Kidney epithelial cell (primary cell): ENCODE data around the gene STC2. TPM values are rescaled to one million over a fixed set of nuclear protein-coding genes. Genes with fewer than 3 reads are reported as not detected.

Source experiments
- DNase-seq: peaks from one replicate; pipeline ENCODE4 v3.0.0-alpha.2; 2010; ENCODE audit warnings: low read depth
- H3K27me3 ChIP-seq: 2 replicates; pipeline ENCODE4 v1.6.0; 2011; ENCODE audit warnings: low read length; ENCODE audit not compliant: control insufficient read depth, insufficient read depth
- H3K36me3 ChIP-seq: 2 replicates; pipeline ENCODE4 v1.5.1; 2011; ENCODE audit warnings: low read length; ENCODE audit not compliant: control insufficient read depth, insufficient read depth
- H3K4me3 ChIP-seq: 2 replicates; pipeline ENCODE4 v1.5.1; 2011; ENCODE audit warnings: low read depth, mild to moderate bottlenecking, control low read depth, low read length
- total RNA-seq: library from RNA; depleted of rRNA; stranded (reverse); fragments of >200 nt; gene quantifications from 2 replicates; pipeline ENCODE4 v1.2.3, GENCODE V29; 2015
- TF ChIP-seq, protein P1 (sequence below): IDR thresholded peaks from 2 replicates; pipeline ENCODE4 v1.5.1; 2011; ENCODE audit warnings: mild to moderate bottlenecking, moderate library complexity, low read length, control low read depth, inconsistent platforms; ENCODE audit not compliant: insufficient read depth, poor library complexity, severe bottlenecking

The STC2 gene
- total RNA-seq, 1 donor from 2014 or later: 219 TPM

DNA sequence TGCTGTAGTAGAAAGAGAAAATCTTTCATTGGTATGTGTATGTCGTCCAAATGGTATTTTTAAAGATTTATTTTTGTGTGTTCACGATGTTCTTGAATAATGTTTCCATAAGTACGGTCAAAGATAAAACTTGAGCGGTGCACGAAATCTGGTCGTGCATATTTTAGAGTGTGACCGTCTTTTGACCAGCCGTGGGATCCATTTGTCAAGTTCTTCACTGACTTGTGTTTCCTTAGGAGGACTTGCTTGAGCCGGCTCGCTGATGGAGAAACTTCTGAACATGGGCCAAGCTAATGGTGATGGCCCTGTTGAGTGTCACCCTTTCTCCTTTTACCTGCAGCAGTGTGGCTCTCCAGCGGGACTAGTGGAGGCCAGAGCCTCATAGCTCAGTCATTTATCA, 11.1 kb upstream of the STC2 start:
- TF ChIP-seq, protein P1, sequence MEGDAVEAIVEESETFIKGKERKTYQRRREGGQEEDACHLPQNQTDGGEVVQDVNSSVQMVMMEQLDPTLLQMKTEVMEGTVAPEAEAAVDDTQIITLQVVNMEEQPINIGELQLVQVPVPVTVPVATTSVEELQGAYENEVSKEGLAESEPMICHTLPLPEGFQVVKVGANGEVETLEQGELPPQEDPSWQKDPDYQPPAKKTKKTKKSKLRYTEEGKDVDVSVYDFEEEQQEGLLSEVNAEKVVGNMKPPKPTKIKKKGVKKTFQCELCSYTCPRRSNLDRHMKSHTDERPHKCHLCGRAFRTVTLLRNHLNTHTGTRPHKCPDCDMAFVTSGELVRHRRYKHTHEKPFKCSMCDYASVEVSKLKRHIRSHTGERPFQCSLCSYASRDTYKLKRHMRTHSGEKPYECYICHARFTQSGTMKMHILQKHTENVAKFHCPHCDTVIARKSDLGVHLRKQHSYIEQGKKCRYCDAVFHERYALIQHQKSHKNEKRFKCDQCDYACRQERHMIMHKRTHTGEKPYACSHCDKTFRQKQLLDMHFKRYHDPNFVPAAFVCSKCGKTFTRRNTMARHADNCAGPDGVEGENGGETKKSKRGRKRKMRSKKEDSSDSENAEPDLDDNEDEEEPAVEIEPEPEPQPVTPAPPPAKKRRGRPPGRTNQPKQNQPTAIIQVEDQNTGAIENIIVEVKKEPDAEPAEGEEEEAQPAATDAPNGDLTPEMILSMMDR: no peak
- H3K27me3 ChIP-seq: no peaks in the 10 kb centered on the region
- no peak for DNase-seq
- H3K36me3 ChIP-seq: no peaks in the 10 kb centered on the region
- H3K4me3 ChIP-seq: no peak overlapping the region

DNA sequence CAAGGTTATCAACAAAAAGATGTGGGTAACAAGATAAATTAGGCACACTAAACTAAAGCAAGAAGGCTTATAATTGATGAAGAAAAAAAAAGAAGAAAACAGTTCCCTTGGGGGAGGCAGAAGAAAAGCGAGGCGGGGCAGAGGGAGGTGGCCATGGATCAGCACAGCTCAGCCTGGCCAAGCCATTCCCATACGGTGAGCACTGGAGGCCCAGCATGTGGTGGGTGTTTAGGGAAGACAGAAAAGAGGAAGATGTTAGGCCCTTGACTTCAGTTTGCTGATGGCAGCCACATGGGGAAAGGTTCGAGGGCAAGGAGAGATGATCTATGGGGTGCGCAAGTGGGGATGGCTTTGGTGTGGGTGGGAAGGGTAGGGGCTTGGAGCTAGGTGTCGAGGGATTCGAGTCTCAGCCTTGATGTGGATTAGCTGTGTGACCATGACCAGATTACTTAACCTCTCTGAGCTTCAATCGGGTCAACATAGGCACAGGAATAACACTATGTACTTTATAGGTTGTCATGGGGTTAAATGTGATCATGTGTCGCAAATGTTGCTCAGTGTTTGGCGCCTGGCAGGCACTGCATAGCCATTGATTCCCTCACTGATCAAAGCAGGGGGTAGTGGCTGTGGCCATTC, 10.3 kb upstream of the STC2 start:
- DNase-seq: no peak
- no peaks in the 10 kb centered on the region for H3K36me3 ChIP-seq
- no peaks in the 10 kb centered on the region for H3K27me3 ChIP-seq
- H3K4me3 ChIP-seq: no peak overlapping the region
- TF ChIP-seq, protein P1: no peak

DNA sequence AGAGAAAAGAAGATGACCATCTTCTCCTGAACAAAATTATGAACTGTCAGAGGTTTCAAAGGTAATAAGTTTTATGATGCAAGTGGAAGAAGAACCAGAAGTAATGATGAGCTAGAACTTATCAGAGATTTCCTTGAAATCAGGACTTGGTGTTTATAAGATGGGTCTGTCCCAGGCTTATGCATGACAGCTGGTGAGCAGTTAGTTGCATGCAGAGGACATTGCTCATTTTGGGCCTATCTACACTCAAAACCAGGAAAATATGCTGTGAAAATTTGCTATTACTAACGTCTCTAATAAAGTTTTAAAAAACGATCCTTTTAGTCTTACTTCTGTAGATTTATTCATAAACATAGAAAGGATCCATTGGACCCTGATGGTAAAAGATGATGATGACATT, 6.6 kb upstream of the STC2 start:
- TF ChIP-seq, protein P1: no peak

DNA sequence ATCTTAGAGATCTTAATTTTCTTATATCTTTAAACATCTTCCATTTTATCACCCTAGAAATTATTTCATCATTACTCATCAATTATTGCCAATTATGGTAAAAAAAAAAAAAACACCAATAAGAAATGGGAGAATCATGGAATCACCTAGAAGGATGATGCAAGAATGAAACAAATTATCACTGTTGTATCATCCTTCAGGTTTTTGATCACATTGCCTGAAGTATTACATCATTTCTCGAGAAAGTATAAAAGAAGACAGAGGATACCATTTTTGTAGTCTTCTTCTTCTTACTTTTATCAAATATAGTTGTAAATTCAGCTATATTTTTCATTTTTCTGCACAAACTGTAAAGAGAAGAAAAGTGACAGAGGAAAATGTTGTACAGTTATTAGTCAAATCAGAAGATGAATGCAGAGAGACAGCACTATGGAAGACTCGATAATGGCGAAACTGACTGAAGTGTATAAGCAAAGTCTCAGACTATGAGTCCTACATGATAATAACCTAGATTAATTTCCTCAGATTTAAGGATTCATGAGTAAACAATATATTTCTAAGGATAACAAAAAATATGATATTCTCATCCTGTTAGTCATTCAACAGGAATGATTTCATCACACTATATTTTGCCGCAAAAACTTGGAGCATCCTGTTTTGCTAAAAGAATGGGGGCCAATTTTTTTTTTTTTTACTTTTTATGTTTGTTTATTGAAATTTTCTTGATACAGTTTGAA, 5.9 kb upstream of the STC2 start:
- TF ChIP-seq, protein P1: no peak
- Histone ChIP-seq H3K27me3 (no peaks in the 10 kb centered on the region), H3K36me3 (no peaks in the 10 kb centered on the region), H3K4me3 (no peak overlapping the region)
- no peak for DNase-seq

More for the DNA sequence above, 6.6 kb upstream of the STC2 start:
- no peak overlapping the region for H3K4me3 ChIP-seq
- H3K27me3 ChIP-seq: no peaks in the 10 kb centered on the region
- no peaks in the 10 kb centered on the region for H3K36me3 ChIP-seq
- no peak for DNase-seq

DNA sequence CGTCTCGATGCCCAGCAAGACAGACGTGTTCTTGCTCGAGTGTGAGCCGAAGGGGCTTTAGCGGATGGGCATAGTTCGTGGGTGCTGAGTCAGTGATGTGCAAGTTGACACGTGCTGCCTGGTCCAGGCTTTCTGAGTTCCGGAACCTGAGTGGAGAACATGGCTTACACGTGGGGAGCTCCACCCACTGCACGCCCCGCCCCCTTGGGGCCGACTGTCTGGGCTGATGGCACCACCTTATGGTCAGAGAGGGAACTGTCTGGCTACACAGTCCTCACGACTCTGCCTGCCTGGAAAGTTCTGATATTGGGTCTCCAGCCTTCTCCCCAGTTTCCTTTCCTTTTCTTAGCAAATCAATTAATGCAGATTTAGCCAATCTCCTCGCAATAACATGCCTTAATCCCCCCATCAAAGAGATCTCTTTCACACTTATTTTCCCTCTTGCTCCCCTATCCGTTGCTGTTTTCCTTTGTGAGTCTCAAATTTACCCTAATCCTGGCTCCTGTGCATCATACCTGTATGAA, 3.8 kb upstream of the STC2 start:
- DNase-seq: peak; percentile 42

More for the DNA sequence above, 3.8 kb upstream of the STC2 start:
- no peak overlapping the region for H3K4me3 ChIP-seq
- no peaks in the 10 kb centered on the region for H3K36me3 ChIP-seq
- H3K27me3 ChIP-seq: peaks cover 3% of the 10 kb centered on the region
- TF ChIP-seq, protein P1: peak; percentile 97
